ENCODE data around the gene SPOUT1. TPM values are rescaled to one million over a fixed set of nuclear protein-coding genes. Genes with fewer than 3 reads are reported as not detected.

The SPOUT1 gene
- total and polyA plus RNA-seq, 2 of the 13 experiments (the other 11 are each of a cell fraction or from before 2014, with no cell fraction given) = 39.0 to 45.8 TPM

- TF ChIP-seq USF2 (IDR thresholded peaks at IDR 0.05; ENCODE audit: low read depth, low read length) (no peak), USF2 (CRISPR knock-in tag; IDR thresholded peaks at IDR 0.05; ENCODE audit: borderline replicate concordance) (no peak; the same call in 1 of the 2 replicates), SMAD3 (CRISPR knock-in tag; IDR thresholded peaks at IDR 0.05) (peak; percentile 59; the same call in 1 of the 2 replicates), PHF5A (CRISPR knock-in tag; IDR thresholded peaks at IDR 0.05; ENCODE audit: low read depth, unreplicated experiment) (no peak), ZNF776 (CRISPR knock-in tag; IDR thresholded peaks at IDR 0.05) (peak; percentile 26; the same call in 1 of the 2 replicates), ONECUT2 (CRISPR knock-in tag; IDR thresholded peaks at IDR 0.05) (no peak), ZNF3 (CRISPR knock-in tag; IDR thresholded peaks at IDR 0.05) (no peak), ZNF550 (CRISPR knock-in tag; IDR thresholded peaks at IDR 0.05; ENCODE audit: borderline replicate concordance) (no peak), SP4 (CRISPR knock-in tag; IDR thresholded peaks at IDR 0.05) (0 out of 2 replicates have a peak, but pooled peaks have one; percentile 44), MXI1 (IDR thresholded peaks at IDR 0.05; ENCODE audit: borderline replicate concordance, low read depth, low read length) (peak; percentile 50; the same call in 1 of the 3 replicates), NFE2L2 (IDR thresholded peaks at IDR 0.05; ENCODE audit: low read length) (no peak), PHF21A (CRISPR knock-in tag; IDR thresholded peaks at IDR 0.05) (no peak; the same call in 1 of the 2 replicates), RBM39 (IDR thresholded peaks at IDR 0.05; ENCODE audit: low read depth, low read length, poor library complexity, severe bottlenecking) (peak; percentile 41), YEATS2 (CRISPR knock-in tag; IDR thresholded peaks at IDR 0.05; ENCODE audit: borderline replicate concordance) (peak; percentile 72; the same call in 1 of the 2 replicates), PCBP2 (optimal IDR thresholded peaks at IDR 0.05; ENCODE audit: low read depth, low read length, poor library complexity, severe bottlenecking) (no peak), ZNF746 (CRISPR knock-in tag; IDR thresholded peaks at IDR 0.05) (no peak), ZBED4 (CRISPR knock-in tag; IDR thresholded peaks at IDR 0.05; ENCODE audit: borderline replicate concordance) (peak; percentile 77; the same call in 1 of the 2 replicates), SALL2 (CRISPR knock-in tag; IDR thresholded peaks at IDR 0.05) (no peak)
- TF ChIP-seq, protein P1, sequence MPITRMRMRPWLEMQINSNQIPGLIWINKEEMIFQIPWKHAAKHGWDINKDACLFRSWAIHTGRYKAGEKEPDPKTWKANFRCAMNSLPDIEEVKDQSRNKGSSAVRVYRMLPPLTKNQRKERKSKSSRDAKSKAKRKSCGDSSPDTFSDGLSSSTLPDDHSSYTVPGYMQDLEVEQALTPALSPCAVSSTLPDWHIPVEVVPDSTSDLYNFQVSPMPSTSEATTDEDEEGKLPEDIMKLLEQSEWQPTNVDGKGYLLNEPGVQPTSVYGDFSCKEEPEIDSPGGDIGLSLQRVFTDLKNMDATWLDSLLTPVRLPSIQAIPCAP (CRISPR knock-in tag; IDR thresholded peaks at IDR 0.05; ENCODE audit: low read depth) = no peak
- TF ChIP-seq, protein P2, sequence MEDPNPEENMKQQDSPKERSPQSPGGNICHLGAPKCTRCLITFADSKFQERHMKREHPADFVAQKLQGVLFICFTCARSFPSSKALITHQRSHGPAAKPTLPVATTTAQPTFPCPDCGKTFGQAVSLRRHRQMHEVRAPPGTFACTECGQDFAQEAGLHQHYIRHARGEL (CRISPR knock-in tag; IDR thresholded peaks at IDR 0.05) = no peak
- TF ChIP-seq, protein P3, sequence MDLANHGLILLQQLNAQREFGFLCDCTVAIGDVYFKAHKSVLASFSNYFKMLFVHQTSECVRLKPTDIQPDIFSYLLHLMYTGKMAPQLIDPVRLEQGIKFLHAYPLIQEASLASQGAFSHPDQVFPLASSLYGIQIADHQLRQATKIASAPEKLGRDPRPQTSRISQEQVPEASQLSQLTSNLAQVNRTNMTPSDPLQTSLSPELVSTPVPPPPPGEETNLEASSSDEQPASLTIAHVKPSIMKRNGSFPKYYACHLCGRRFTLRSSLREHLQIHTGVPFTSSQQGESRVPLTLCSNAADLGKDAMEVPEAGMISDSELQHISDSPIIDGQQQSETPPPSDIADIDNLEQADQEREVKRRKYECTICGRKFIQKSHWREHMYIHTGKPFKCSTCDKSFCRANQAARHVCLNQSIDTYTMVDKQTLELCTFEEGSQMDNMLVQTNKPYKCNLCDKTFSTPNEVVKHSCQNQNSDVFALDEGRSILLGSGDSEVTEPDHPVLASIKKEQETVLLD (CRISPR knock-in tag; IDR thresholded peaks at IDR 0.05; ENCODE audit: low read depth) = no peak
Observed at GRCh38 chr9:128818099-128818838, 11.3 kb downstream of the SPOUT1 start, which contains the start of gene ENDOG (continued).
